Uterus (tissue), 2 donors: Measurements from ENCODE around the gene HDAC4.

ENCODE experiments used
- POLR2A ChIP-seq, 2 donors: fragments of 450-650 bp; IDR thresholded peaks; one replicate each; pipeline ENCODE4 v1.6.1; 2016; ENCODE audit warnings: antibody characterized with exemption in 2 of 2, mild to moderate bottlenecking in 1 of 2, moderate library complexity in 1 of 2
- TF ChIP-seq, protein P1 (sequence below), 4 experiments: fragments of 200-600 bp in 2 of 4; fragments of 450-650 bp in 2 of 4; sonication (generic) in 2 of 4; IDR thresholded peaks; one replicate each; pipeline ENCODE4 v1.5.1; 2016 to 2019; ENCODE audit warnings: antibody characterized with exemption in 4 of 4, mild to moderate bottlenecking in 2 of 4, moderate library complexity in 1 of 4

GRCh38 chr2:239139566-239139965 lies 261.3 kb downstream of the HDAC4 start:
- TF ChIP-seq, protein P1, sequence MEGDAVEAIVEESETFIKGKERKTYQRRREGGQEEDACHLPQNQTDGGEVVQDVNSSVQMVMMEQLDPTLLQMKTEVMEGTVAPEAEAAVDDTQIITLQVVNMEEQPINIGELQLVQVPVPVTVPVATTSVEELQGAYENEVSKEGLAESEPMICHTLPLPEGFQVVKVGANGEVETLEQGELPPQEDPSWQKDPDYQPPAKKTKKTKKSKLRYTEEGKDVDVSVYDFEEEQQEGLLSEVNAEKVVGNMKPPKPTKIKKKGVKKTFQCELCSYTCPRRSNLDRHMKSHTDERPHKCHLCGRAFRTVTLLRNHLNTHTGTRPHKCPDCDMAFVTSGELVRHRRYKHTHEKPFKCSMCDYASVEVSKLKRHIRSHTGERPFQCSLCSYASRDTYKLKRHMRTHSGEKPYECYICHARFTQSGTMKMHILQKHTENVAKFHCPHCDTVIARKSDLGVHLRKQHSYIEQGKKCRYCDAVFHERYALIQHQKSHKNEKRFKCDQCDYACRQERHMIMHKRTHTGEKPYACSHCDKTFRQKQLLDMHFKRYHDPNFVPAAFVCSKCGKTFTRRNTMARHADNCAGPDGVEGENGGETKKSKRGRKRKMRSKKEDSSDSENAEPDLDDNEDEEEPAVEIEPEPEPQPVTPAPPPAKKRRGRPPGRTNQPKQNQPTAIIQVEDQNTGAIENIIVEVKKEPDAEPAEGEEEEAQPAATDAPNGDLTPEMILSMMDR (IDR thresholded peaks at IDR 0.05) = no peak
- no peak for TF ChIP-seq POLR2A (IDR thresholded peaks at IDR 0.05)
